ENCODE results near the gene MEI4. TPM values are rescaled to one million over a fixed set of nuclear protein-coding genes. Genes with fewer than 3 reads are reported as not detected.
"Not testable (repeated sequence)": the region's sequence is repeated elsewhere in the genome, so short reads cannot be mapped to it uniquely, and the experiment has no call there.

Gene MEI4
- polyA plus RNA-seq, 4 donors, result 0.49 to 2.1 (median 1.7) TPM

DNA sequence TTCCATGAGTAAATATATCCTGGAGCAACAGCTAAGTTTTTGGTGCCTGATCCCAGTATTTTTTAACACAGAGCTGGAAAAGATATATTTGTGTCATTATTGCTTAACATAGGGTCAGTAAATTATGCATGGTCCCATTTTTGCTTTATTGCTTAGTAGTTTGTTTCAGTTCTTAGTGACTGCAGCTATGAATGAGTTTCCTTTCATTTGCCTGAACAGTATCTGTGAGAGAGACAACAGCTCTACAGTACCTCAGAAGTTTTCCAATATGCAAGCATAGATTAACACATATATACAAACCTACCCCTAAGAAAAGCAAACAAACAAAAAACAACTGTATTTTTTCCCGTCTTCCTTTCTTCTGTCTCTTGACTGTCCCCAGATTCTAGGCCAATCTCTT lies 160.3 kb downstream of the MEI4 start:
- DNase-seq (ENCODE audit: low read depth in 4 of 4, low spot score in 3 of 4), result no peak

DNA sequence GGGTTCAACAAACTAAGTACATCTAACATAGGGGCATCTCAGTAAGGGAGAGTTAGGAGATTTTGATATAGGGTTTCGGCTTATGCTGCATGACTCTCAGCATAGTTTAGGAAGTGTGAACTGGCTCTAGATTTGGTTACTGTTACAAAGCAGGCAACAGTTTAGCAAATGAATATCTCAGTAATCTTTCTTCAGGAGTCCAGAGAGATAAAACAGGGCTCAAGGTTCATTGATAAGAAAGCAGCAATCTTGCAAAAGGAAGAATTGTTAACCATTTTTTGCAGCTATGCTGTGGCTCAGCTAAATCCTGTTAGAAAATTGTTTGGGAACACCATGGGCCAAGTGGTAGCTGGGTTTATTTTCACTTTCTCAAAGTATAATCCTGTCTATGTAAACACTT lies 161.3 kb downstream of the MEI4 start:
- DNase-seq (ENCODE audit: low read depth in 4 of 4, low spot score in 3 of 4), result no peak

DNA sequence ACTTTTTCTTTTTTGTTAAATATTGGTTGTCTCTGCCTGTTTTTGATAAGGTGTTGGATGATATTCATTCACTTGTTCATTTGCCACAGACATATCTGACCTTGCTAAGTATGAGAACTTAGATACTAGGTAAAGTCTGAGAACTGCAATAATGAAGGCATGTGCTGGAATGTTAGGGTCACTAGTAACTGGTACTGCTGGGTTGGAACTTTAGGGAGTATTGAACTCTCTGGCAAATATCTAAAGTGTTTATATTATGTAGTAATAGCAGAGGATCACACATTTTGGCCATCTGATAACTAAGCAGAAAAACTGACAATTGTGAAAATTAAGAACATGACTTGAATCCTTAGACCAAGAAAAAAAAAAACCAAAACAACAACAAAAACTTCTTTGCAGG lies 162.7 kb downstream of the MEI4 start:
- DNase-seq (ENCODE audit: low read depth in 4 of 4, low spot score in 3 of 4), result no peak

DNA sequence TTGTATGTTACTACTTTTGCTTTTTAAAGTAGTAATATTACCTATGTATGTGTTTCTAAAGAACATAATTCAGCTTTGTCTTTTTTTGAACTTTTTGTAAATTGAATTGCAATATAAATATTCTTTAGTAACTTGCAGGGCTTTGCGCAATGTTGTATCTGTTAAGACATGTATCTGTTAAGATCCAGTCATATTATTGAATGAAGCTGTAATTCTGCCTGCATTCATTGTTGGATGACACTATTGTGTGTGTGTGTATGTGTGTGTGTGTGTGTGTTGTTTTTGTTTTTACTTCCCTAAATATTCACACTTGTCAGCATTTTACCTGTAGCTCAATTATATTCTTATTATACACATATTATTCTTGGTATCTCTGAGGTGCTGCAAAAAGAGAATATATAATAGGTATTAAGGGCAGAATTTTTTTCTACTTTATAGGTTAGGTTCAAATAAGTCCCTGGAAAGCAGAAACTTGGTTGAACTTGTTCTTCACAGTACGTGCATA lies 164.0 kb downstream of the MEI4 start:
- DNase-seq (ENCODE audit: low read depth in 4 of 4, low spot score in 3 of 4), result no peak

DNA sequence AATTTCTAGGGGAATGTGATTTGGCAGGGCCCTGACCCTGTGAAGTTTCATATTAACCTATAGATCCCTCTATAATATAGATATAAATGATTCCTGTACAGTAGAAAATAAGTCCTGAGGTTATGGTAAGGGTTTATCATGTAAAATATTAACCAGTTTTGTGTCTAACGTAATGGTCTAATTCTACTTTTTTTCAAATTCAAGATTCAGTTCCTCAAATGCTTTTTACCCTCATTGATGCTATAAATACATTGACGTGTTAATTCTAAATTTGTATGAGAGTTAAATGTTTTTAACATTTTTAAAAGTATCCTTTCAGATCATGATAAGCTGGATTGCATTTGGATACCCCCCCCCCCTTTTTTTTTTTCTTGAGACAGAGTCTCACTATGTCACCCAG lies 169.4 kb downstream of the MEI4 start:
- DNase-seq (ENCODE audit: low read depth in 4 of 4, low spot score in 3 of 4), result no peak

DNA sequence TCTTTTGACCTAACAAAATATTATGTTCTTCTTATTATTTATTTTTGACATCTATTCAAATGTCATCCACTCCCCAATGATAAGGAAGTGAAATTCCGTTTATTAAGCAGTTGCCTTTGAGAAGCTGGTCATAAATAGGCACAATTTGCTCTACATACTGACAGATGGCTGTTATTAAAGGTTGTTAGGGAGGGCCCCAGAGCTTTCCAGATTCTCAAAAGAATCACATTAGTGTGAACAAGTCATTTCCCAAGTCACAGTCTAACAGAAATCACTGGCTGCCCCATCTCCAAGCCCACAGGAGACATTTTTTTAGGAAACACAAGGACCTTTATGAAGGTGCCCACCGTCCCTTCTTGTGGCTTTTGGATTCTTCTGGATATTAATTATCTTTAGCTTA lies 172.4 kb downstream of the MEI4 start:
- DNase-seq (ENCODE audit: low read depth in 4 of 4, low spot score in 3 of 4), result no peak

DNA sequence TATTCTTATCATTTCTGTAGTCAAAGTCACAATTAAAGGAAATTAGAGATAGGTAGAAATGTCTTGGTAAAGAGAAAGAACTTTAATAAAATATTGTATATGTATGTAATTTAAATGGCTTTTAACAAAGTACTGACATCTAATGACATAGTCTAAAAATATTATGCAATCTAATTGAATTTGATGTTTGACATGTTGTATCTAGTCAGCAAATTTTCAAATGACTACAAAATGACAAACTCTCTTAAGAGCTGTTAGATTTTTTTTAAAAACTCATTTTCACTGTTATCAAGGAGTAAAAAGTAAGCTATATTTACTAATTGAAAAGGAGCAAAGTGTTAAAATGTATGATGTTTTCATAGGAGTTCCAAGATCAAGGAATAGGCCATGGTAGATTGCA lies 176.9 kb downstream of the MEI4 start:
- no peak for DNase-seq (ENCODE audit: low read depth in 4 of 4, low spot score in 3 of 4)

DNA sequence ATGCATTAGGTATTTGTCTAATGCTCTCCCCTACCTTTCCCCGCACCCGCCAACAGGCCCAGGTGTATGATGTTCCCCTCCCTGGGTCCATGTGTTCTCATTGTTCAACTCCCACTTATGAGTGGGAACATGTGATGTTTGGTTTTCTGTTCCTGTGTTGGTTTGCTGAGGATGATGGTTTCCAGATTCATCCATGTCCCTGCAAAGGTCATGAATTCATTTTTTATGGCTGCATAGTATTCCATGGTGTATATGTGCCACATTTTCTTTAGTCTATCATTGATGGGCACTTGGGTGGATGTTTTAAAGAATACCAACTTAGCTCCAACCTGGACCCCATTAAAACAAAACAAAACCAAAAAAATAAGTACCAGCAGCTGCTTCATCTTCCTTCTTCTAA lies 180.9 kb downstream of the MEI4 start:
- not testable (repeated sequence) for DNase-seq (ENCODE audit: low read depth in 4 of 4, low spot score in 3 of 4)

DNA sequence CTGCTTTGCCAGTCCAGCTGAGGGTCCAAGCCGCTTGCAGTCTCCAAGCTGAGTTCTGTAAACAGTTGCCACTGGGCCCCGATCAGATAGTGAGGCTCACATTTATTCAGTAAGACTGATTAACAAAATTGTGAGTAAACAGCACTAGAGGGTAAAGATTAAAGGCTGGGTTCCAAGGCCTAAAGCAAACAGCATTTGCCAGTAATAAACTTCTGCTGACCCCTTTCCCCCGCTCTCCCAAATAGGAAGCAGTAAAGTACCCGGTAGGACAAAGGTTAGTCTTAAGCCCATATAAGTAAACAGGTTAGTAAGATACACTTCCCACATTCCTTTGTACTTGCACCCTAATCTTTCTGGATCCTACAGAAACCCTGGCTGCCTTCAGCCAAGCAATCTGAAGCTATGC lies 181.8 kb downstream of the MEI4 start:
- no peak for DNase-seq (ENCODE audit: low read depth in 4 of 4, low spot score in 3 of 4)

DNA sequence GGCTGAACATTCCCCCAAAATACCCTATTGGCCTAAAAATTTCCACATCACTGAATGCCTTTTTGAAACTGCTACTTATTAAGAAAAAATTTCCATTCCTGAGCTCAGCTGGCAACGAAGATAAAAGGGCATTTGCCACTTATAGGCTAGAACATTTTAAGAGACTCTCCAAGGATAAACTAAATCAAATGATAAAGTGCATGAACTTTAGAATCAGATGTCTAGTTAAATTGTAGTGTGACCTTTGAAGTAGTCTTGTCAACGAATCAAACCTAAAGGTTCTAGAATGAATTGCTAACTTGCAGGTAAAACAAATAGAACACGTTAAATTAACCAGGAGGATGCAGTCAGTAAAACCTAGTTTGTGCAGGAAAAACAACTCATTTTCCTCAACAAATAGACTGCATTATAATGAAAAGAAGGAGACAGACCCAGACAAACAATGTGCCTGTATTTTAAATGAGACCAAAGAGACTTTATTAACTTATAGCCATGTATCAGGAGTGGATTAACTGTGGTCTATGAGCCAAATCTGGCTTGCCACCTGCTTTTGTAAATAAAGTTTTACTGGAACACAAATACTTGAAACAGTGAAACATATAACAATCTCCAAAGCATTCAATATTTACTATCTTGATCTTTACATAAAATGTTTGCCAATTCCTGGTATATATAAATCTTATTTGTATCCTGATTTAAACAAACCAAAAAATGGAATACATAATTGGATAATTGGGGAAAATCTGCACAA lies 184.4 kb downstream of the MEI4 start:
- no peak for DNase-seq (ENCODE audit: low read depth in 4 of 4, low spot score in 3 of 4)

DNA sequence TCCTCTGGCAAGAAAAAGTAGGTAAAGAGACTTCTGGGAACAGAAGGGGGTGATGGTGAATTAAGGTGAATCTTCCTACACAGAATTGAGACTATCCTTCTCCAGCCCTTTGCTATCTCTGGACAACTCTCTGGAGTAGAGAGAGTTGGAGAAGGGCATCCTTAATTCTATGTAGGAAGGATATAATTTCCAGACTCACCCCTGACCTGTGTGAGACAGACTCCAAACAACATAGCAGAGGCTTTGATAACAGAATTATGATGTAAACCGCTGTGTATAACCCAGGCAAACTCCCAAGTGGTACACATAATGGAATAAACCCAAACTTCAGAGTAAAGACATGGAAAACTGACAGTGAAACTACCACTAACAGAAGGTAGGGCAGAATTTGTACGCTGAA lies 186.5 kb downstream of the MEI4 start:
- no peak for DNase-seq (ENCODE audit: low read depth in 4 of 4, low spot score in 3 of 4)

DNA sequence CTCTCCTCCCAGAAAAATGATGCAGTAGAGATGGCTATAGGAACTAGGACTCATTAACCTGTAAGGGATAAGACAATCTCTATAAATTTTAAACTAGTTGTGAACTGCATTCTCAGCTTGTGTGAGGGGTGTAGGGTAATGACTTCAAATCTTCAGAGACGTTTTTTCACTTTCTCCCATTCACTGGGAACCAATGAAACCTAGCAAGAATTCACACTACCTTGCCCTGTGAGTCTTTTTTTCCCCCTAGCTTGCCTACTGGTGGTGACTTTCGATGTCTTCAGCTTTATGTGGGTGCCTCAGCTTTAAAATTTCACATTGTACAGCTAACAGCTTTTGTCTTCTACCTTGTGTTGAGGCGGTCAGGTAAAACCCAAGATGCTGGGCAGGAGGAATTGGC lies 192.0 kb downstream of the MEI4 start:
- no peak for DNase-seq (ENCODE audit: low read depth in 4 of 4, low spot score in 3 of 4)

DNA sequence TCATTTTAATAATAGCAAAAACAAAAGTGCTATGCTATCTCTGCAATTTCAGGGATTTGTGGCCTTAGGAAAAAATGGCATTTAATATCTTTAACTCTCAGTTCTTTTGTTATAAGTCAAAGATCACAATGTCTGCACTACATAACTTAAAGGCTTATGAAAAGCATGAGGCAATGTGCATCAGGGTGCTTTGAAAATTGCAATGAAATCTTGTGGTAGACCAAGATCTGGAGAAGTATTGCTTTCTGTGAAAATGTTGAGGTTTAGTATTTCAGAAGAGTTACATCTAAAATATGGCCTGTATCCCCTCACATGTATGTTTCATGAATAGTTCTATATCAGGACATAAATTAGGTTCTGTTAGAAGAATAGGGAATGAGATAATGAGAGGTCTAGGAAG lies 200.6 kb downstream of the MEI4 start:
- no peak for DNase-seq (ENCODE audit: low read depth in 4 of 4, low spot score in 3 of 4)

DNA sequence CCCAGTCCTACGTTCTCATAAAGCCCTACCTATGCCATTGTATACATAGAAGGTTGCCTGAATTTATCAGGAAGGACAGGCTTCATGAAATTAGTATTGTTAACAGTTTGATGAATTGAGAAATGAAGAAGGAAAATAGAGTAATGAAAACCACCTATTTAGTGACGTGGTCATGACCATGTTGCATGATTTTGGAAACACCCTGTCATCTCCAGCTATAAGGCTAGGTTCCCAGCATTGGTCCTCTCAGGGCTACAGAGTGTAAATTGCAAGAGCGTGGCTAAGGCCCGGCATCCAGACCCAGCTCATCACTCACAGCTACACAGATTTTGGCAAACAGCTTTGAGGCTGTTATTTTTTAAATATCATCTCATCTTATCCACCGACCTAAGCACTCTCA lies 203.6 kb downstream of the MEI4 start:
- no peak for DNase-seq (ENCODE audit: low read depth in 4 of 4, low spot score in 3 of 4)

DNA sequence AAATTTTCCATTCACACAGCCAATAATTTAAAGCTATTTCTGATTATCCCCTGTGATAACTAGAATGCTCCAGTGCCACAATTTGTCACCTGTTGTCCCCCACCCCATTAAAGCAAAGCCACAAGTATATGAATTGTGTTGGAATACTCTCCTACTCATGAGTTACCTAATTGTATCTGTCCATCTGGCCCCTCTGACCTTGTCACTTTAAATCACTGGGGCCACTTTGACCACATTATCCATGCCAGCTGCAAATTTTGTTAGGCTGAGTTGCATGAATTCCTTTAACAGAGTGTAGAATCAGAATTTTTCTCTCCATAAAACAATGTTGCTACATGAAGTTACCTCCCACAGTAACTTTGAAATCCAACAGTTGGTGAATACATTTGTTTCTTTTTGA lies 204.6 kb downstream of the MEI4 start:
- DNase-seq (ENCODE audit: low read depth in 4 of 4, low spot score in 3 of 4), result no peak

DNA sequence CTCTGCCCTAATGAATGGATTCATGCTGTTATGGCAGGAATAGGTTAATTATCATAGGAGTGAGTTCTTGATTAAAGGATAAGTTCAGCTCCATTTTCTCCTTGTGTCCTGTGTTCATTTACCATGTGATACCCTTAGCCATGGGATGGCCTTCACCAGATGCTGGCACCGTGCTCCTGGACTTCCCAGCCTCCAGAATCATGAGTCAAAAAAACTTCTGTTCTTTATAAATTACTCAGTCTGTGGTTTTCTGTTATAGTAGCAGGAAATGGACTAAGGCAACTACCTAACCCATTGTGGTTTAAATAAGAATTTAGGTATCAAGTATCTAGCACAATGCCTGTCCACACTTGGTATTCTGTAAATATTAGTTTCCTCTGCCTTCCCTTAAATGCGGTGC lies 223.5 kb downstream of the MEI4 start:
- DNase-seq (ENCODE audit: low read depth in 4 of 4, low spot score in 3 of 4), result no peak

DNA sequence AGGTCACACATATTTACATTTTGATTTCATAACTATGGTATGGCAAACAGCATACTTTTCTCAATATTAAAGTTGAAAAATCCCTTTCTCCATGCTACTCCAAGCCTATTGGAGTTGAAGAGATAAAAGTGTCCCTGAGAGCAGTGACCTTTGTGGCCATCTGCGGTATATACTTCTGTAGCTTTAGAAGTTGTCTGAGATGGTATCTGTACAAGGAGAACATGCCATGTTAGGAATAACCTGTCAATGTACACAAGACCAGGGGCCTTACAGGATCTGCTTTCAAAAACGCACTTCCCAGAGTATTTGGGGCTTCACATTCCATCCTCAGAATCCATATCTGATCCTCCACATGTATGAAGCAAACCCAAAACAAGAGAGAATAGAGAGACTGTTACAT lies 226.7 kb downstream of the MEI4 start:
- no peak for DNase-seq (ENCODE audit: low read depth in 4 of 4, low spot score in 3 of 4)

DNA sequence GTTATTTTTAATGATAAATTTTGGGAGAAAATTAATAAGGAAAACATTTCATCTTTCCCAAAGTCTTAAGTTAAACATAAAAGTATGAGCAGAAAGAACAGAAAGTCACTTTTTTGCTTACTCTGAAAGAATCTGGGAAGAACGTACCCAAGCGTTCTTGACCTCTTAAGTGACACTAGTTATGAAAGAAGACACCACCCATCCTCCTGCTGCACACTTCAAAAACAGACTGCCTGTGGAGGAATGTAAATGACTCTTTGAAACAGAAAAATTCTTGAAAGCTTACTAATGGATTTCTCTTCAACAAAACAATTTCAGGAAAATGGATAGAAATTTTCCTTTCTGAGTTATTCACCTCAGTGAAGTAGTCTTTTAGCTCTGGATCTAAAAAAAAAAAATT lies 227.7 kb downstream of the MEI4 start:
- no peak for DNase-seq (ENCODE audit: low read depth in 4 of 4, low spot score in 3 of 4)

DNA sequence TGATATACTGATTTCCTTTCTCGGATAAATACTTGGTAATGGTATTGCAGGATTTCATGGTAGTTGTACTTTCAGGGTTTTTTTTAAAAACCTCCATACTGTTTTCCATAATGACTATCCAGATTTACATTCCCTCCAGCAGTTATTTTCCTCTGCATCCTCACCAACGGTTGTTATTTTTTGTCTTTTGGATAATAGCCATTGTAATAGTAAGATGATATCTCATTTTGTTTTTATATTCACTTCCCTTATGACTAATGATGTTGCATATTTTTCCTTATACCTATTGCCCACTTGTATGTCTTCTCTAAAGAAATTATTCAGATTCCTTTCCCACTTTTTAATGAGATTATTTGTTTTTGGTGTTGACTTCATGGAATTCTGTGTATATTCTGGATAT lies 231.0 kb downstream of the MEI4 start:
- DNase-seq (ENCODE audit: low read depth in 4 of 4, low spot score in 3 of 4), result no peak

DNA sequence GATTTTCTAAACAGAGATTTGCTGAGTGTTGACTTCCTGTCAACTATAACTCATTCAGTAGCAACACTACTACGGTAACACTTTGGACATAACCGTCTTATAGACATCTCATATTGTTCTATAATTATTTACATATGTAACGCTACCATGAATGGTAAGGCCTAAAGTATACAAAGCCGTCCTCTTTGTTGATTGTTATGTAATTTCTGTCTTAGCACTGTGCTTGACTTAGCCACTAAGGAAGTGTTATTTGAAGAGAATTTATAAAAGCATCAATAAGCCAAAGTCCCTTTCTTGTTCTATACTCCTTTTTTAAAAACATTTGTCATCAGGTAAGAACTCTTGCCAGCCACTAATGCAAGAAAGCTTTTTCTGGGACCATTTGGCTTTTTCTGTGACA lies 240.6 kb downstream of the MEI4 start:
- DNase-seq (ENCODE audit: low read depth in 4 of 4, low spot score in 3 of 4), result no peak

DNA sequence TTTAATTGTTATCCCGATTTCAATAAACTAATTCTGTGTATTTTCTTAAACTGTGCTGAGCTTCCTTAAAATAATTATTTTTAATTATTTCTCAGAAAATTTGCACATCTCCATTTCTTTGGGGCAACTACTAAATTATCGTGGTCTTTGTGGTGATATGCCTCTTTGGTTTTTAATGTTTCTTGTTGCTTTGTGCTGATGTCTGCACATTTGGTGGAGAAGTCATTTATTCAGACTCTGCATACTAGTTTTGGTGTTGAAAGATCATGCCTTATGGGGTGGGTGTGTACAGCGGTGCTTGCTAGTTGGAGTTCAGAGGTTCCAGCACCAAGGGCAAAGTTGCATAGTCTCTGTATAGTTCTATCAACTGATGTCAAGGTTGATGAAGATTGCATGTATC lies 253.2 kb downstream of the MEI4 start:
- DNase-seq (ENCODE audit: low read depth in 4 of 4, low spot score in 3 of 4), result no peak

DNA sequence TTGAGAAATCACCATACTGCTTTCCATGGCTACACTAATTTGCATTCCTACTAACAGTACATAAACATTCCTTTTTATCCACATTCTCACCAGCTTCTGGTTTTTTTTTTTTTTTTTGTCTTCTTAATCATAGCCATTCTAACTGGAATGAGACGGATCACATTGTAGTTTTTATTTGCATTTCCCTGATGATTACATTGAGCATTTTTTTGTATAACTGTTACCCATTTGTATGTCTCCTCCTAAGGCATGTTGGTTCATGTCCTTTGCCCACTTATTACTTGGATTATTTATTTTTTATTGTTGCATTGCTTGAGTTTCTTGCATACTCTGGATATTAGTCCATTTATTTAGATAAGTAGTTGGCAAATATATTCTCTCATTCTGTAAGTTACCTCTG lies 258.0 kb downstream of the MEI4 start:
- no peak for DNase-seq (ENCODE audit: low read depth in 4 of 4, low spot score in 3 of 4)

DNA sequence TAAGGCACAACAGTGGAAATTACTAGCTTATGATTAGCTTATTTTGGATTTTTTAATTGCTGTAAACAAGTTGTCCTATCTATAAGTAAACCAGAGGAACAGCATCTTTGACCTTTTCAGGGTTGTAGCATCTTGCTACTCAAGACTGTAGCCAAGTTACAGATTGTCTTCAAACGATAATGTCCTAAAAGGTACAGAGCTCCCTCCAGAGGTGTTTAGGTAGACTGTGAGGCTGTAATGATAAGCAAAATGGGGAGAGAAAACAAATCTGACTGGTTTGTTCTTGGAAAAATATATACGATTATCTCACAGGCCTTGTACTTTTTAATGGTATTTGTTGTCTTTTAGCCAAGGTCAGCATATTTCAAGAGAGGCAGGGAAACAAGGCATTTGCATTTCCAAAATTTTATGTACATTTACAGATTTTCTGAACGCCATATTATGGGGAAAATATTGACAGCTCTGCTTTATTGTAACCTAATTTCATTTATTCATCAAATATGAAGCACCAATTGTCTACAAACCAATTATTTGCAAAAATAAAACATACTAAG lies 273.4 kb downstream of the MEI4 start:
- DNase-seq (ENCODE audit: low read depth in 4 of 4, low spot score in 3 of 4), result no peak

Data from left renal pelvis (tissue), 4 donors.